ENCODE results near the gene TMCC1.

TMCC1 gene

GRCh38 chr3:129609591-129610182 is 283.8 kb downstream of the TMCC1 start:
- DNase-seq (ENCODE audit: low read depth in 2 of 2), result no peak

GRCh38 chr3:129608936-129609590 is 284.4 kb downstream of the TMCC1 start:
- no peak for DNase-seq (ENCODE audit: low read depth in 2 of 2)

GRCh38 chr3:129608087-129608935 is 285.2 kb downstream of the TMCC1 start:
- DNase-seq (ENCODE audit: low read depth in 2 of 2), result no peak

- no peak for DNase-seq (ENCODE audit: low read depth in 2 of 2)
Measured at GRCh38 chr3:129607391-129608068, 286.0 kb downstream of the TMCC1 start.

GRCh38 chr3:129606636-129607390 is 286.7 kb downstream of the TMCC1 start, which contains the start of gene PLXND1:
TSS of gene PLXND1 (minus strand) at chr3:129606676. CDS start at chr3:129606639, 37 bp downstream.
- peak in 1 of 2 experiments; percentile 15 for DNase-seq (ENCODE audit: low read depth in 2 of 2)

- no peak for DNase-seq (ENCODE audit: low read depth in 2 of 2)
Measured at GRCh38 chr3:129605922-129606635, 287.4 kb downstream of the TMCC1 start.

- DNase-seq (ENCODE audit: low read depth in 2 of 2), result no peak
Measured at GRCh38 chr3:129605203-129605921, 288.1 kb downstream of the TMCC1 start.

GRCh38 chr3:129604767-129605166 is 288.7 kb downstream of the TMCC1 start:
- DNase-seq (ENCODE audit: low read depth in 2 of 2), result no peak

GRCh38 chr3:129603991-129604749 is 289.3 kb downstream of the TMCC1 start:
- DNase-seq (ENCODE audit: low read depth in 2 of 2), result no peak

- DNase-seq (ENCODE audit: low read depth in 2 of 2), result no peak
Measured at GRCh38 chr3:129603561-129603942, 290.0 kb downstream of the TMCC1 start.

- DNase-seq (ENCODE audit: low read depth in 2 of 2), result no peak
Measured at GRCh38 chr3:129602730-129603560, 290.6 kb downstream of the TMCC1 start.

- DNase-seq (ENCODE audit: low read depth in 2 of 2), result no peak
Measured at GRCh38 chr3:129602309-129602708, 291.2 kb downstream of the TMCC1 start.

- no peak for DNase-seq (ENCODE audit: low read depth in 2 of 2)
Measured at GRCh38 chr3:129601713-129602112, 291.8 kb downstream of the TMCC1 start.

GRCh38 chr3:129600348-129600747 is 293.2 kb downstream of the TMCC1 start:
- no peak for DNase-seq (ENCODE audit: low read depth in 2 of 2)

GRCh38 chr3:129599607-129600006 is 293.9 kb downstream of the TMCC1 start:
- no peak for DNase-seq (ENCODE audit: low read depth in 2 of 2)

- no peak for DNase-seq (ENCODE audit: low read depth in 2 of 2)
Measured at GRCh38 chr3:129599073-129599472, 294.4 kb downstream of the TMCC1 start.

GRCh38 chr3:129598484-129598883 is 295.0 kb downstream of the TMCC1 start:
- no peak for DNase-seq (ENCODE audit: low read depth in 2 of 2)

GRCh38 chr3:129598000-129598381 is 295.5 kb downstream of the TMCC1 start:
- DNase-seq (ENCODE audit: low read depth in 2 of 2), result no peak
